K562 treated with DMSO at 1 percent for 12 hours (cell line): ENCODE data around the gene NUTM1. TPM values are rescaled to one million over a fixed set of nuclear protein-coding genes. Genes with fewer than 3 reads are reported as not detected.

Experiments
- total RNA-seq: library from RNA; unstranded; fragments of 300-600 nt; gene quantifications from 2 replicates; pipeline ENCODE4 v1.2.3, GENCODE V29; 2022; ENCODE audit not compliant: insufficient read depth

NUTM1 gene
- total RNA-seq, result not detected in 2 replicates

DNA sequence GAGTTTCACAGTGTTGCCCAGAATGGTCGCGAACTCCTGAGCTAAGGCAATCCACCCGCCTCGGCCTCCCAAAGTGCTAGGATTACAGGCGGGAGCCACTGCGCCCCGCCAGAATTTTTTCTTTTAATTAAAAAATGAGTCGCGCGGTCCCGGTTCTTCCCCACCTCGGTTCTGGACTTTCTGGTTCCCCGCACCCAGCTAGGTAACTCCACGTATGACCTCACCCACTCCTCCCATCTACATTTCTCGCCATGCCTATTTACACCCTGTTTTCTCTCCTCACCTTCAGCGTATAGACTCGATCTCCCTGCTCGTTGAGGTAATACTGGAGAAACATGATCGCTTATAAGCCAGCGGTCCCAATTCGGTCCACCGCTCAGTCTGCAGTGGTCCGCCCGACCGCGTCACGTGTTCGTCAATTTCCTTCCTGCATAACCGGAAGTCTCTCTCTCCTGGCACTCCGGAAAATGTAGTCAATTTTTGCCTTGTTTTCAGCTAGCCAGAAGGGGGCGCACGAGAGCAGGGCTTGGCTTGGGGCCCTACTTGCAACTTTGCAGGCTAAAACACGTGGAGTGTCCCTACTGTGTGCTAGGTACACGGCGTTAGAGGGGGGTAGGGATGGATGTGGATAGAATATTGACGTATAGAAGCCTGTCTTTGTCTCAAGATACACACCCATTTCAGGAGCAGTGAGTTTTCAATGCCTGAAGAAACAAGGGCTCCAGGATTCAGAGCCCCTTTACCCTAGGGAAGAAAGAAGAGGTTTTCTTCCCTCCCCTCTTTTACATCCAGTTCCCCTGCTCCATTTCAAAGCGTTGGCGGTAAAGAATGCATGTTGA is at the start of gene NUTM1, which contains the start of gene NOP10:
TSS of gene NUTM1 (plus strand) at position 579 of the 839 bp plus-strand sequence. CDS start 382 bp downstream, outside the sequence.
TSS of gene NOP10 (minus strand) at position 400 of the 839 bp plus-strand sequence. CDS start at position 337, 63 bp downstream.

DNA sequence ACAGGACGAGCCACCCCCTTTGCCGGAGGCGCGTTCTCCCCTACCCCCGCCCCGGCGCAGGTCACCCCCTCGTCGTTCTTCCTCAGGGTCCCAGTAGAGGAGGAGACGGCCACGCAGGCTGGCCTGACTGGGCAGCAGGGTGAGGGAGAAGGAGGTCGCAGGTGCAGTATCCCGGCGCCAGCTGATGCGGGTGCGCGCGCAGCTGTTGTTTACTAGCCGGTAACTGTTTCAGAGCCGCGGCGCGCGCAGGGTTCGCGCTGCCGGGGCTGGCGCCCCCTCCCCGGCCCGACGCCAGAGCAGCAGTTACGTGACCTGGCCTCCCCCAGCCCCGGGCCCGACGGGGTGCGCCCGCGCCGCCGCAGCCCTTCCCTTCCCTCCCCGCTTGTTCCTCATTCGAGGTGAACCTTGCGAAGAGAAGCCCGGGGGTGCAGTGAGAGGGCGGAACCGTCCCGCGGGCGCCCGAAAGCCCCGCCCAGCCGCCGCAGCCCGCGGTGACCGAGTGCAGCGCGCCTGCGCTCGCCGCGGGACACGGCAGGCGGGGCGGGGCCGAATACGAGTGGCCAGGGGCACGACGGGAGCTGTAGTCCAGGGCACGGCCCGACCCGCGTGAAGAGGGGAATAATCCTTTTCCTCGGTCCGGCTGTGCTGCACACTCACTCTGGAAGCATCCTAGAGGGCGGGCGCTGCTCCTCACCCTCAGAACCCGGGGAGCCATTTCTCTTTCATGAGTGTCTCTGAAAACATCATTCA is 5.4 kb upstream of the NUTM1 start, which contains the start of gene SLC12A6:
TSS of gene SLC12A6 (minus strand) at position 225 of the 750 bp plus-strand sequence. CDS start 1,101 bp downstream, outside the sequence.

GRCh38 chr15:34367101-34368081 is 24.3 kb downstream of the NUTM1 start, which contains the start of gene LPCAT4:
Gene LPCAT4, minus strand, starts transcription at chr15:34367196. Its CDS starts 96 bp downstream, at chr15:34367100.

Other genes with a start within 250 kb of the NUTM1 start
- 86.8 and 93.2 TPM in 2 replicates for gene EMC7, start 241.5 kb upstream of the NUTM1 start, total RNA-seq
- 0.22 and 1.2 TPM in 2 replicates for gene PGBD4, start 241.2 kb upstream of the NUTM1 start, total RNA-seq
- 4.0 and 21.0 TPM in 2 replicates for gene KATNBL1, start 133.2 kb upstream of the NUTM1 start, total RNA-seq
- 106 and 112 TPM in 2 replicates for gene EMC4, start 118.3 kb upstream of the NUTM1 start, total RNA-seq
- gene SLC12A6, start 5.5 kb upstream of the NUTM1 start, total RNA-seq, result 2.2 and 12.6 TPM in 2 replicates
- 271 and 365 TPM in 2 replicates for gene NOP10, start 179 bp upstream of the NUTM1 start, total RNA-seq
- 16.3 and 24.5 TPM in 2 replicates for gene LPCAT4, start 23.9 kb downstream of the NUTM1 start, total RNA-seq
- 7.2 and 64.9 TPM in 2 replicates for gene GOLGA8A, start 94.5 kb downstream of the NUTM1 start, total RNA-seq
- 12.9 and 80.9 TPM in 2 replicates for gene GOLGA8B, start 240.3 kb downstream of the NUTM1 start, total RNA-seq